OCI-LY1 (cell line): ENCODE data around the gene RBBP4.
"Not testable (repeated sequence)": the region's sequence is repeated elsewhere in the genome, so short reads cannot be mapped to it uniquely, and the experiment has no call there.

Source experiments
- H2AFZ ChIP-seq: fragments of 200-600 bp; sonication (generic), shearing (Covaris generic); 2 replicates; pipeline ENCODE4 v1.6.0; 2014; ENCODE audit warnings: antibody characterized with exemption, mild to moderate bottlenecking, low read length
- H3F3A ChIP-seq: fragments of 200-600 bp; sonication (generic), shearing (Covaris generic); 2 replicates; pipeline ENCODE4 v1.6.0; 2014; ENCODE audit warnings: mild to moderate bottlenecking, antibody characterized with exemption, low read length, moderate library complexity; ENCODE audit not compliant: insufficient read depth
- H3K27ac ChIP-seq: fragments of 200-600 bp; sonication (generic); 2 replicates; pipeline ENCODE4 v1.5.1; 2014; ENCODE audit warnings: low read length, mixed run types, mild to moderate bottlenecking, low read depth; ENCODE audit not compliant: poor library complexity, severe bottlenecking
- H3K27me3 ChIP-seq: fragments of 200-600 bp; sonication (generic); 2 replicates; pipeline ENCODE4 v1.6.0; 2014; ENCODE audit warnings: antibody characterized with exemption, mild to moderate bottlenecking, low read length, moderate library complexity; ENCODE audit not compliant: insufficient read depth
- H3K36me3 ChIP-seq: fragments of 200-600 bp; sonication (generic); 2 replicates; pipeline ENCODE4 v1.6.1; 2014; ENCODE audit warnings: mild to moderate bottlenecking, antibody characterized with exemption, low read length, moderate library complexity, mixed read lengths; ENCODE audit not compliant: insufficient read depth
- H3K4me1 ChIP-seq: fragments of 200-600 bp; sonication (generic); 2 replicates; pipeline ENCODE4 v1.5.1; 2014; ENCODE audit warnings: mild to moderate bottlenecking, low read length, moderate library complexity; ENCODE audit not compliant: insufficient read depth, severe bottlenecking
- H3K4me2 ChIP-seq: fragments of 200-600 bp; sonication (generic), shearing (Covaris generic); 2 replicates; pipeline ENCODE4 v1.6.1; 2014; ENCODE audit warnings: low read length
- H3K4me3 ChIP-seq: fragments of 200-600 bp; sonication (generic); 2 replicates; pipeline ENCODE4 v1.5.1; 2014; ENCODE audit warnings: low read length, low read depth, mild to moderate bottlenecking, mixed read lengths; ENCODE audit not compliant: poor library complexity, severe bottlenecking
- H3K79me2 ChIP-seq: fragments of 200-600 bp; shearing (Covaris generic); 2 replicates; pipeline ENCODE4 v1.6.1; 2016; ENCODE audit warnings: mixed run types, low read length, mixed read lengths; ENCODE audit not compliant: insufficient read depth
- H3K9ac ChIP-seq: fragments of 200-600 bp; sonication (generic), shearing (Covaris generic); 2 replicates; pipeline ENCODE4 v1.6.1; 2014; ENCODE audit warnings: mild to moderate bottlenecking, low read length, mixed read lengths
- H3K9me2 ChIP-seq: fragments of 200-600 bp; sonication (generic), shearing (Covaris generic); 2 replicates; pipeline ENCODE4 v1.6.1; 2014; ENCODE audit warnings: low read depth, mild to moderate bottlenecking, low read length, mixed read lengths
- H3K9me3 ChIP-seq: fragments of 200-600 bp; shearing (Covaris generic); 2 replicates; pipeline ENCODE4 v1.6.1; 2014; ENCODE audit warnings: low read length, mixed read lengths
- H4K20me1 ChIP-seq: fragments of 200-600 bp; sonication (generic), shearing (Covaris generic); 2 replicates; pipeline ENCODE4 v1.6.0; 2016; ENCODE audit warnings: mild to moderate bottlenecking, low read length; ENCODE audit not compliant: insufficient read depth
- CTCF ChIP-seq: fragments of 200-600 bp; sonication (generic), shearing (Covaris generic); IDR thresholded peaks from 2 replicates; pipeline ENCODE4 v1.5.1; 2017; ENCODE audit warnings: mild to moderate bottlenecking, antibody characterized with exemption, low read length, moderate library complexity, mixed read lengths
- EZH2 ChIP-seq: fragments of 200-600 bp; sonication (generic), shearing (Covaris generic); IDR thresholded peaks from 2 replicates; pipeline ENCODE4 v1.8.0; 2017; ENCODE audit warnings: borderline replicate concordance, mixed run types, mild to moderate bottlenecking, antibody characterized with exemption, low read length, moderate library complexity, mixed read lengths

The RBBP4 gene

DNA sequence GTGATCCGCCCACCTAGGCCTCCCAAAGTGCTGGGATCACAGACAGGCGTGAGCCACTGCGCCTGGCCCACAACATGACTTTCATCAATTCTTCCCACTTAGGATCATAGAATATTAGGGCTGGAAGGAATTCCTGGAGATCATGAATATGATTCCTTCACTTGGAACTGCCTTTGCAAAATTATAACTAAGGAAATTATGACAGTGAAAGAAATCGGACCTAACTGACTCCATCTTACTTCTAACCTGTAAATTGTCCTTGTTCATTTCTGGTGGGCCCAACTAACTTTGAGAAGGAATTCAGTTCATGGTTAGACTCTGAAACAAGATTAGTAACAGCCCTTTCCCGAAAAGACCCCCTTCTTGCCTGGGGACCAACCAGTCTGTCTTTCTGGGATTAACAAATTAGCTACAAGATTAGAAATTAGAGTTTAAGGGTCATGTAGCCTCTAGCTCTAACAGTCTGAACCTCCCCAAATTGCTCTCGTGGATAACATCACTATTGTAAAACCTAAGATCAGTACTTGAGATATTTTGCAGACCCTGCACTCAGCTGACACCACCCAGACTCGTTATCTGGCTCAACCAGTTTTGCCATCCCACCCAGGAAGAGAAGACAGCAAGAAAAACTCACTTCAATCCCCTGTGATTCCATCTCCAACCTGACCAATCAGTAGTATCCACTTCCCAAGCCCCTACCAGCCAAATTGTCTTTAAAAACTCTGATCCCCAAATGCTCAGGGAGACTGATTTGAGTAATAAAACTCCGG is 15.3 kb upstream of the RBBP4 start:
- H2AFZ ChIP-seq, result no peak overlapping the region
- no peak overlapping the region for H3K27ac ChIP-seq
- no peaks in the 10 kb centered on the region for H3K4me1 ChIP-seq
- H3K4me2 ChIP-seq, result no peak overlapping the region
- peaks cover 6% of the 10 kb centered on the region; the same call in 1 of the 2 replicates for H3K79me2 ChIP-seq
- no peaks in the 10 kb centered on the region for H3K27me3 ChIP-seq
- H4K20me1 ChIP-seq, result no peaks in the 10 kb centered on the region
- H3K4me3 ChIP-seq, result no peak overlapping the region
- no peak for TF ChIP-seq CTCF
- no peak for TF ChIP-seq EZH2
- no peak overlapping the region for H3K9ac ChIP-seq
- H3K36me3 ChIP-seq, result peaks cover 24% of the 10 kb centered on the region
- H3K9me3 ChIP-seq, result no peaks in the 10 kb centered on the region
- peaks cover 4% of the 10 kb centered on the region; the same call in 1 of the 2 replicates for H3F3A ChIP-seq
- no peaks in the 10 kb centered on the region for H3K9me2 ChIP-seq

- no peaks in the 10 kb centered on the region for H3K9me2 ChIP-seq
- H2AFZ ChIP-seq, result no peak overlapping the region
- no peak overlapping the region for H3K4me2 ChIP-seq
- H3K4me1 ChIP-seq, result no peaks in the 10 kb centered on the region
- H3K27ac ChIP-seq, result no peak overlapping the region
- H3K36me3 ChIP-seq, result peaks cover 22% of the 10 kb centered on the region; the same call in 1 of the 2 replicates
- H3K9me3 ChIP-seq, result no peaks in the 10 kb centered on the region
- H3K9ac ChIP-seq, result no peak overlapping the region
- peaks cover 4% of the 10 kb centered on the region; the same call in 1 of the 2 replicates for H3F3A ChIP-seq
- TF ChIP-seq CTCF (no peak), EZH2 (no peak)
- H3K4me3 ChIP-seq, result no peak overlapping the region
- no peaks in the 10 kb centered on the region for H4K20me1 ChIP-seq
- H3K79me2 ChIP-seq, result peaks cover 6% of the 10 kb centered on the region; the same call in 1 of the 2 replicates
- H3K27me3 ChIP-seq, result no peaks in the 10 kb centered on the region
These were observed 13.9 kb upstream of the RBBP4 start for GRCh38 chr1:32636914-32637645.

DNA sequence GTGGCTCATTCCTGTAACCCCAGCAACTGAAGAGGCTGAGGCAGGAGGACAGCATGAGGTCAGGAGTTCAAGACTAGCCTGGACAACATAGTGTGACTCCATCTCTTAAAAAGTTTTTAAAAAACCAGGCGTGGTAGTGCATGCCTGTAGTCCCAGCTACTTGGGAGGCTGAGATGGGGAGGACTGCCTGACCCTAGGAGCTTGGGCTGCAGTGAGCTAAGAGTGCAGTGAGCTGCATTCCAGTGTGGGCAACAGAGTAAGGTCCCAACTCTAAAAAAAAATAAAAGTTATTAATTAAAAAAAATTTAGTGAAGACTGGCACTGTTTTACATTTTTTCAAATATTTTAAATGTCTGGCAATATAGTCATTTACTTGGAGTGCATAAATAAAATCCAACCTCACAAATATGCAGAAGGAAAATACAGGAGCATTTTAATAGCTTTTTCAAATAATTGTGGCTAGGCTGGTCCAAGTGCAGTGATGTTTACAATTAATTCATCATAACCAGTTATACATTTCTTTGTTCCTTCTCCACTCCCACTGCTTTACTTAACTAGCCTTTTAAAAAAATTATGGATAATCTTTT is 11.4 kb upstream of the RBBP4 start:
- Histone ChIP-seq H3K4me3 (no peak overlapping the region), H3K27ac (no peak overlapping the region), H2AFZ (no peak overlapping the region), H3K9me3 (no peaks in the 10 kb centered on the region), H3K9me2 (no peaks in the 10 kb centered on the region), H3K4me1 (no peaks in the 10 kb centered on the region), H3K9ac (no peak overlapping the region), H3K27me3 (no peaks in the 10 kb centered on the region), H3K4me2 (no peak overlapping the region), H4K20me1 (no peaks in the 10 kb centered on the region), H3K79me2 (peaks cover 13% of the 10 kb centered on the region), H3K36me3 (peaks cover 4% of the 10 kb centered on the region; the same call in 1 of the 2 replicates), H3F3A (no peaks in the 10 kb centered on the region)
- TF ChIP-seq EZH2 (no peak), CTCF (no peak)

GRCh38 chr1:32642292-32642827 is 8.6 kb upstream of the RBBP4 start:
- H3K9me2 ChIP-seq, H3K9ac ChIP-seq, H3K27ac ChIP-seq, H3F3A ChIP-seq, H4K20me1 ChIP-seq, H2AFZ ChIP-seq, H3K27me3 ChIP-seq, H3K36me3 ChIP-seq, H3K9me3 ChIP-seq, H3K4me3 ChIP-seq, H3K4me2 ChIP-seq: not testable (repeated sequence)
- Histone ChIP-seq H3K79me2 (peaks cover 18% of the 10 kb centered on the region), H3K4me1 (peaks cover 11% of the 10 kb centered on the region)
